WI38 (cell line): Measurements from ENCODE around the gene UVRAG.
"Not testable (repeated sequence)": the region's sequence is repeated elsewhere in the genome, so short reads cannot be mapped to it uniquely, and the experiment has no call there.

Experiments used
- H3K4me3 ChIP-seq: 2 replicates; pipeline ENCODE4 v1.5.1; 2011; ENCODE audit warnings: low read depth, mild to moderate bottlenecking, control low read depth, low read length
- CTCF ChIP-seq: IDR thresholded peaks from 2 replicates; pipeline ENCODE4 v1.5.1; 2012; ENCODE audit warnings: low read depth, mild to moderate bottlenecking, control low read depth, low read length

The UVRAG gene

GRCh38 chr11:76075716-76076115 lies 260.7 kb downstream of the UVRAG start:
- TF ChIP-seq CTCF: no peak
- no peak overlapping the region for H3K4me3 ChIP-seq

GRCh38 chr11:76076253-76076652 lies 261.2 kb downstream of the UVRAG start:
- H3K4me3 ChIP-seq: not testable (repeated sequence)

- no peak overlapping the region for H3K4me3 ChIP-seq
- TF ChIP-seq CTCF: no peak
Measured at GRCh38 chr11:76076749-76077148, 261.7 kb downstream of the UVRAG start.

- no peak overlapping the region for H3K4me3 ChIP-seq
- TF ChIP-seq CTCF: no peak
Measured at GRCh38 chr11:76077575-76078150, 262.7 kb downstream of the UVRAG start.

- not testable (repeated sequence) for H3K4me3 ChIP-seq
Measured at GRCh38 chr11:76081084-76081483, 266.1 kb downstream of the UVRAG start.

- TF ChIP-seq CTCF: no peak
- H3K4me3 ChIP-seq: no peak overlapping the region
Measured at GRCh38 chr11:76083563-76084451, 268.8 kb downstream of the UVRAG start.

GRCh38 chr11:76085270-76085669 lies 270.3 kb downstream of the UVRAG start:
- TF ChIP-seq CTCF: no peak

GRCh38 chr11:76086743-76087635 lies 272.0 kb downstream of the UVRAG start:
- TF ChIP-seq CTCF: no peak
- H3K4me3 ChIP-seq: no peak overlapping the region

More at GRCh38 chr11:76085270-76085669, 270.3 kb downstream of the UVRAG start:
- no peak overlapping the region for H3K4me3 ChIP-seq
